ENCODE data around the gene RIMS1. TPM values are rescaled to one million over a fixed set of nuclear protein-coding genes. Genes with fewer than 3 reads are reported as not detected.

RIMS1 gene
- total RNA-seq, 1 donor from 2014 or later: 2.2 TPM

GRCh38 chr6:71913444-71914234 lies 27.3 kb downstream of the RIMS1 start:
- H3K9me3 Mint-ChIP-seq (ENCODE audit: unreplicated experiment): no peaks in the 10 kb centered on the region
- H3K27ac ChIP-seq (ENCODE audit: low read depth, low read length): no peak overlapping the region
- no peak for DNase-seq (ENCODE audit: low read depth)

GRCh38 chr6:71929047-71929446 lies 42.7 kb downstream of the RIMS1 start:
- no peaks in the 10 kb centered on the region for H4K20me1 ChIP-seq (ENCODE audit: insufficient read depth, low read length)
- TF ChIP-seq EZH2 (IDR thresholded peaks at IDR 0.05; ENCODE audit: insufficient read depth, low read length) (no peak), CTCF (IDR thresholded peaks at IDR 0.05; ENCODE audit: insufficient read depth, low read depth, low read length) (no peak)
- no peaks in the 10 kb centered on the region for H3K4me1 Mint-ChIP-seq (ENCODE audit: low read depth, unreplicated experiment)

More at GRCh38 chr6:71913444-71914234, 27.3 kb downstream of the RIMS1 start:
- H3K9ac ChIP-seq (ENCODE audit: low read length): no peak overlapping the region
- no peaks in the 10 kb centered on the region for H3K79me2 ChIP-seq (ENCODE audit: insufficient read depth, low read length)
- no peaks in the 10 kb centered on the region for H3K9me3 ChIP-seq (ENCODE audit: insufficient read depth, low read depth, low read length)
- FAIRE-seq: no peak
- Mint-ChIP-seq H3K27ac (ENCODE audit: unreplicated experiment) (no peak overlapping the region), H3K4me1 (ENCODE audit: low read depth, unreplicated experiment) (peaks cover 6% of the 10 kb centered on the region), H3K36me3 (ENCODE audit: low read depth, unreplicated experiment) (no peaks in the 10 kb centered on the region), H3K4me3 (ENCODE audit: unreplicated experiment) (no peak overlapping the region), H3K27me3 (ENCODE audit: low read depth, unreplicated experiment) (no peaks in the 10 kb centered on the region)
- no peaks in the 10 kb centered on the region for H4K20me1 ChIP-seq (ENCODE audit: insufficient read depth, low read length)
- no peaks in the 10 kb centered on the region for H3K4me1 ChIP-seq (ENCODE audit: insufficient read depth, low read length)
- H2AFZ ChIP-seq (ENCODE audit: low read depth, low read length): no peak overlapping the region
- TF ChIP-seq EZH2 (IDR thresholded peaks at IDR 0.05; ENCODE audit: insufficient read depth, low read length): no peak
- TF ChIP-seq CTCF (IDR thresholded peaks at IDR 0.05; ENCODE audit: insufficient read depth, low read depth, low read length): no peak
- H3K4me2 ChIP-seq (ENCODE audit: low read length): no peak overlapping the region
- H3K4me3 ChIP-seq (ENCODE audit: insufficient read depth, low read depth, low read length): no peak overlapping the region
- H3K27me3 ChIP-seq (ENCODE audit: insufficient read depth, low read length): no peaks in the 10 kb centered on the region
- no peaks in the 10 kb centered on the region for H3K36me3 ChIP-seq (ENCODE audit: insufficient read depth, low read length)

GRCh38 chr6:71933881-71934280 lies 47.5 kb downstream of the RIMS1 start:
- Mint-ChIP-seq H3K4me1 (ENCODE audit: low read depth, unreplicated experiment) (no peaks in the 10 kb centered on the region), H3K27me3 (ENCODE audit: low read depth, unreplicated experiment) (peaks cover 2% of the 10 kb centered on the region), H3K36me3 (ENCODE audit: low read depth, unreplicated experiment) (no peaks in the 10 kb centered on the region), H3K9me3 (ENCODE audit: unreplicated experiment) (no peaks in the 10 kb centered on the region), H3K4me3 (ENCODE audit: unreplicated experiment) (no peak overlapping the region), H3K27ac (ENCODE audit: unreplicated experiment) (no peak overlapping the region)
- no peak overlapping the region for H2AFZ ChIP-seq (ENCODE audit: low read depth, low read length)
- no peaks in the 10 kb centered on the region for H4K20me1 ChIP-seq (ENCODE audit: insufficient read depth, low read length)
- no peak overlapping the region for H3K4me3 ChIP-seq (ENCODE audit: insufficient read depth, low read depth, low read length)
- no peaks in the 10 kb centered on the region for H3K36me3 ChIP-seq (ENCODE audit: insufficient read depth, low read length)
- no peak overlapping the region for H3K9ac ChIP-seq (ENCODE audit: low read length)
- no peaks in the 10 kb centered on the region for H3K4me1 ChIP-seq (ENCODE audit: insufficient read depth, low read length)
- TF ChIP-seq CTCF (IDR thresholded peaks at IDR 0.05; ENCODE audit: insufficient read depth, low read depth, low read length) (no peak), EZH2 (IDR thresholded peaks at IDR 0.05; ENCODE audit: insufficient read depth, low read length) (no peak)
- DNase-seq (ENCODE audit: low read depth) (no peak), FAIRE-seq (no peak)
- no peaks in the 10 kb centered on the region for H3K27me3 ChIP-seq (ENCODE audit: insufficient read depth, low read length)
- H3K27ac ChIP-seq (ENCODE audit: low read depth, low read length): no peak overlapping the region
- H3K4me2 ChIP-seq (ENCODE audit: low read length): no peak overlapping the region
- no peaks in the 10 kb centered on the region for H3K79me2 ChIP-seq (ENCODE audit: insufficient read depth, low read length)
- no peaks in the 10 kb centered on the region for H3K9me3 ChIP-seq (ENCODE audit: insufficient read depth, low read depth, low read length)

More at GRCh38 chr6:71929047-71929446, 42.7 kb downstream of the RIMS1 start:
- no peak overlapping the region for H3K27ac ChIP-seq (ENCODE audit: low read depth, low read length)
- H3K9ac ChIP-seq (ENCODE audit: low read length): no peak overlapping the region
- no peak for FAIRE-seq
- Mint-ChIP-seq H3K9me3 (ENCODE audit: unreplicated experiment) (no peaks in the 10 kb centered on the region), H3K27me3 (ENCODE audit: low read depth, unreplicated experiment) (peaks cover 2% of the 10 kb centered on the region), H3K4me3 (ENCODE audit: unreplicated experiment) (no peak overlapping the region), H3K36me3 (ENCODE audit: low read depth, unreplicated experiment) (no peaks in the 10 kb centered on the region), H3K27ac (ENCODE audit: unreplicated experiment) (no peak overlapping the region)
- no peaks in the 10 kb centered on the region for H3K36me3 ChIP-seq (ENCODE audit: insufficient read depth, low read length)
- H3K4me1 ChIP-seq (ENCODE audit: insufficient read depth, low read length): no peaks in the 10 kb centered on the region
- H3K9me3 ChIP-seq (ENCODE audit: insufficient read depth, low read depth, low read length): no peaks in the 10 kb centered on the region
- no peaks in the 10 kb centered on the region for H3K79me2 ChIP-seq (ENCODE audit: insufficient read depth, low read length)
- H3K4me3 ChIP-seq (ENCODE audit: insufficient read depth, low read depth, low read length): no peak overlapping the region
- no peaks in the 10 kb centered on the region for H3K27me3 ChIP-seq (ENCODE audit: insufficient read depth, low read length)
- no peak overlapping the region for H3K4me2 ChIP-seq (ENCODE audit: low read length)
- no peak for DNase-seq (ENCODE audit: low read depth)
- no peak overlapping the region for H2AFZ ChIP-seq (ENCODE audit: low read depth, low read length)

All from astrocyte (in vitro differentiated cells and primary cell).